ENCODE data around the gene BPIFB6.
A peak's percentile ranks its signal among the peaks of the same experiment; 100 is the strongest.

BPIFB6 gene

DNA sequence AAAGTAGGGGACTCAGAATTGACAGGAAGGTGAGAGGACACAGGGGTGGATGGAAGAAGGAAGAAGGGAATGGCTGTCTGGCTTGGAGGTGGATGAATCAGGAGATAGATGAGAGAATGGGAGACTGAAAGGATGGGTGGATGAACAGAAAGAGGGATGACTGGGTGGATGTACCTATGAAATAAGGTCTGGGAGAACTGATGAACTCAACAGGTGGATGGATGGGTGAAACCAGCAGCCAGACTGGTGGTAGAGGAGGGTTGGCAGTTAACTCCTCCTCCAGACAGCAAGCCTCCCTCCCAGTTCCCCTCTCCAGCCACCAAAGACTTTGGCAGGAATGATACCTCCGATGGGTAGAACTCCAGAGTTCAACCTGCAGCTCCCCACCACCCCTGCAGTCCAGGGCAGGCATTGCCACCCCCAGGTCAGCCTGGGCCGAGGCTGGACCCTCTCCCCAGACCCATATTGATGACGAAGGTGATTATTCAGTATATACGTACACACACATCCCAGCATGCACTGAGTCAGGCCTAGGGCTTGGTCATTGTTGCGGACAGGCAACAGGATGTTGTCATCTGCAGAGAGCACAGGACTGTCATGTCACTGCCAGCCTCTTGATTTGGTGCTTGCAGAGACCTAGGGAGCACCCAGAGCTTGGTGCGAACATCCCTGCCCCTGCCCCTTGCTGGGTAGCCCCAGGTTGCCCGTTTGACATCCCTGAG lies 29.2 kb upstream of the BPIFB6 start:
- no peak for DNase-seq

GRCh38 chr20:33004141-33004751 lies 27.2 kb upstream of the BPIFB6 start, which contains the start of gene SUN5:
TSS of gene SUN5 (minus strand) at chr20:33004433. CDS start at chr20:33004340, 93 bp downstream.
- no peak for DNase-seq

- peak in 1 of 2 experiments; percentile 36 for DNase-seq
These were observed 26.3 kb upstream of the BPIFB6 start for GRCh38 chr20:33005132-33005566.

DNA sequence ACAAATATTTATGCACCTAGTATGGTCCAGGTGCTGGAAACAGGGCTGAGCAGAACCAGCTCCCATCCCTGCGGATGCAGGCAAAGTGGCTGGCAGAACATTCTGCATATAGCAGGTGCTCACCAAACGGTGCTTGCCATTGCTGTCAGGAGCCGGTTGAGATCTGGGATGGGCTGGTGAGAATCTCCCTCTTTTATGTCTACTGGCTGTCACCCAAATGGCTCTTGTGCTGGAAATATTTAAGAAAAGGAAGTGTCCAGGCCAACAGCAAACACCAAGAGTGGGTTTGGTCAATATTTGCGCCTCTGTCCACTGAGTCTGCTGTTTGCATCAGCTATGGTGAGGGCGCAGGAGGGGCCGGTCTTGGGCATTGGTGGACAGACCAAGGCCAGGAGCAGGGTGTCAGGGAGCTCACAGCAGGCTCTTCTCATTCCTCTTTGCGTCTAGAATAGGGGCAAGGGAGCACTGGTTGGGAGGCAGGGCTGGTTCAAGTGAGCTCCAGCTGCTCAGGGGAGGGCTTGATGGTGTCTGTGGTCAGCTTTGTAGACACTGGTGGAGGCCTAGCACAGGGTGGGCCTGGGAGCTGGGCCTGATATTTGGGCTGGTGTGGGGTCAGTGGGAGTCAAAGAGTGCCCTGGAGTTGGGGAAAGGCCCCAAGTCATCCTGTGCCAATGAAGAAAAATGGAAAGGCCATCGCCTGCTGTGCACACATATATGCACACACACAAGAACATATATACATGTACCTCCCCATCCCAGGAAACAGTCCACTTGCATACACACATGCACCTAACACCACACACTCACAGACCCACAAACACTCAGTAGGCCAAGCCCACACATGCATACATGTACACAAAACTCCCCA lies 25.3 kb upstream of the BPIFB6 start:
- no peak for DNase-seq

GRCh38 chr20:33006776-33007375 lies 24.6 kb upstream of the BPIFB6 start:
- no peak for DNase-seq

GRCh38 chr20:33007376-33008335 lies 23.8 kb upstream of the BPIFB6 start, which contains the start of gene BPIFB2:
TSS of gene BPIFB2 (plus strand) at chr20:33007704. CDS start at chr20:33008575, 871 bp downstream.
- no peak for DNase-seq

GRCh38 chr20:33008336-33009213 lies 22.9 kb upstream of the BPIFB6 start:
- no peak for DNase-seq

DNA sequence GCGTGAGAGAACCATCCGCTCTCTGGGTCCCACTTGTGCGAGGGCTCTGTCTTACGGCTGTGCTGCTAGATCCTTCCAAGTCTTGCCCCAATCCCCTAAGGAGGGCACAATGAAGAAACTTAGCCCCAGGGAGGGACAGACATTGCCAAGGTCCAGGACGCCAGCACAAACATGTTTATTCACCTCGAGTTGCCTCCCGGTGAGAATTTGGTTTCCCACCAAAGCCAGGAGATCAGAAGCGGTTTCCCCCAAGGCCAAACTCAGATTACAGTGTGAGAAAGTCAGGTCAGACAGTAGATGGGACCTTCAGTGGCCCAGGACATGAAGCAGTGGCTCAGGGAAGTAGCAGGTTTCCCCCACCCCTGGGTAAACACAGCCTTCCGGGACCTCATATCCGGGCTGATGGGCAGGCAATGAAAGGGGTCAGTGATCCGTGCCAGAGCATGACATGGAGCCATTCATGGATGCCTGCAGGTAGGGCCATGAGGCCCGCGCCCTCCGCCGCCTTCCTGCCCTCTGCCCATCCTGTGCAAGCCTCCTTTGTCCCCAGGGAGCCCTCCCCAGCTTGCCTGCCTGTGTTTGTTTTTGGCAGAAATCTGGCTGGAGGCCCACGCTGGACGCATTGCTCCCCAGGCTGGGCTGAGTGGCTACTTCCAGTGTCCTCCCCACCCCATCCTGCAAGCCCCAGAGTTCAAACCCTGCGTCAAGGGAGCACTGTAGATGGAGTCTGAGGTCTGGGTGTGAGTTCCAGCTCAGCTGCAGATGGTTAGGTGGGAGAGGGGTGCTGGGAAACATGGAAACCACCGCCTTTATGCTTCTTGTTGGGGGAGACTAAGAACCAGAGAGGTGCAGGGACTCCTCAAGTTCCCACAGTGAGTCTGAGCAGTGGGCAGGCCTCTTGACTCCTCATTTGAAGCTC lies 22.0 kb upstream of the BPIFB6 start:
- no peak for DNase-seq

- DNase-seq: no peak
These were observed 21.3 kb upstream of the BPIFB6 start for GRCh38 chr20:33010133-33010504.

- DNase-seq: no peak
These were observed 20.6 kb upstream of the BPIFB6 start for GRCh38 chr20:33010674-33011449.

- no peak for DNase-seq
These were observed 18.9 kb upstream of the BPIFB6 start for GRCh38 chr20:33012327-33013189.

- DNase-seq: no peak
These were observed 17.6 kb upstream of the BPIFB6 start for GRCh38 chr20:33013701-33014326.

GRCh38 chr20:33014336-33015113 lies 16.9 kb upstream of the BPIFB6 start:
- DNase-seq: no peak

DNA sequence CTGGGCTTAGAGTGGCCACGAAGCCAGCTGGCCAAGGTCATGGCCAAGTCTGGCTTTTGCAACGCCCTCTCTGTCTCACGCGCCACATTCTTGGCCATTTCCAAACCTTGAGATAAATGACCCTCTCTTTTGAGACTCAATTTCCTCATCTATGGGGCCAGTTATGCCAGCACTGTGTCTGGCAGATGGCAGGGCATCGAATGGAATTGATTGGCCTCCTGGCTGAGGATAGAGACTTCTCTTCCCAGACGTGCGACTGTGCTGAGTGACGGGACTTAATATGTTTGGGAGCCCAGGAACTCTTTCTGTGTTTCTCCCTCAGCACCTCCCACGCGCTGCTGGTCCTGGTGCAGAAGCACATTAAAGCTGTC lies 16.3 kb upstream of the BPIFB6 start:
- DNase-seq: no peak

DNA sequence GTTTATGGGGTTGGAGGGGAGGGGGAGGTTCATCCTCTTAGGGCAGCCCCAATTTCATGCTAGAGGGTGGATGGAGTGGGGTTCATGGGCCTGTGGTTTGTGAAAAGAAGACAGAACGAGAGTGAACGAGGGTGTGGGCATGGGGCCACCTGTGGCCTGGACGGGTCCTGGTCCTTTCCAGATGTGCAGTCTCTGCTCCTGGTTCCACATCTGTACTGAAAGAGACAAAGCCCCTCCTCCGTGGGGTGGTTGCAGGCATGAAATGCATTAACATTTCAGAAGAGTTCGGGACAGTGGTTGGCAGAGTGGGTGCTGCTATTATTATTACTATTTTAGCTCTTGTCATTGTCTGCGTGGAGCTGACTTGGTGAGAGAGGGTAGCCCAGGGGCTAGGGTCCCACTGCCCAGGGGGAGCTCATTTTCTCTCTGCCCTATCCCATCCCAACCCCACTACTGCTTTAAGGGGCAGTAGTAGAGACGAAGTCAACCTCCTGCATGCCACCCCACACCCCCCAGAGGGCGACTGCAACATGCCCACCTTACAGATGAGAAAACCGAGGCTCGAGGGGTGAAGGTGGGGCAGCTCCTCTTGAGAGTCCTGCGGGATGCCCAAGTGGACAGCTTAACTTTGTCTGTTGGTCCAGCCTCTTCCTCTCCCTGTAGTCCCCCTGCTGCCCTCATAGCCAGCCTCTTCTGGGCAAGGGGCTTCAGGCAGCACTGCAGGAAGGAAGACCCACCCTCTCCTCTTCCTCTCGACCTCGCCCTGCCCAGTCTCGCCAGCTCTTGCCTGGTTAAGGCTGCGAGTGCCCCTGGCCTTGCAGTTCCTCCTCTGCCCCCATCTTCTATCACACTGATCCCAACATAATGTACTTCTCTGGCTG lies 15.5 kb upstream of the BPIFB6 start:
- no peak for DNase-seq
